ENCODE results near the gene SEMA7A.

DNA sequence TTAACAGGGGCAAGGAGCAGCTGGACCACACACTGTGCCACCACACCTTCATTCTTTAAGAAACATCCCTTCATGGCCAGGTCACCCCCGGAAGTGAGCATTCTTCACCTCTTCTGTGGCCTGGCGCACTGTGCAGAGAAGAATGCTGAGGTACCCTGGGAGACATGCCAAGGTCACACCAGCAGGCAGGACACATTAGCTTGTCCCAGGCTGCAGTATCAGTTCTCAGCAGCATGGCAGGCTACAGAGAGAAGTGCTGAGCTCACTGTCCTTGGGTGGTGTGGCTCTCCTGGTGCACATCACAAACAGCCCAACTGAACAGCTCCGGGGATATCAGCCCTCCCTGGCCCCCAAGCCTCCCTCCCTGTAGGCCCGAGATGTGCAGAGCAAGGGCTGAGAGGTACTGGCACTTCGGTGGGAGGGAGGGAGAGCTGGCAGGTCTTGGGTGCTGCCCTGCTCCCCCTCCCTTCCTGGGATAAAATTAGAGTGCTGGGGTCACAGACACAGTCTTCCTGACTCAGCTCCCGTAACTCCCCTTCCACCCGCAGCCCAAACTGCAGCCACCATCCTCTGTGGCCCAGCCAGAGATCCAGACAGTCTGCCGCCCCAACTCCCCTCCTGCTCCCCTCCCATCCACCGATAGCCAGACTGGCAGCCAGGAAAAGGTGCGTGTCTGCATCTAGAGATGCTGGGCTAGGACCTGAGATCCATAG lies 13.4 kb downstream of the SEMA7A start:
- TF ChIP-seq GATA3 (IDR thresholded peaks at IDR 0.05; ENCODE audit: low read depth, low read length) (no peak), GATA2 (IDR thresholded peaks at IDR 0.05; ENCODE audit: low read depth, low read length) (no peak)
